Mesendoderm (in vitro differentiated cells): ENCODE data around the gene YIF1A.

Source experiments
- DNase-seq: peaks from one replicate; pipeline ENCODE4 v3.0.0; 2013
- H2AK5ac ChIP-seq: 2 replicates; pipeline ENCODE4 v1.6.1; 2013; ENCODE audit warnings: low read length, inconsistent platforms
- H2BK120ac ChIP-seq: 2 replicates; pipeline ENCODE4 v1.6.1; 2013; ENCODE audit warnings: low read depth, mild to moderate bottlenecking, low read length, moderate library complexity, mixed read lengths
- H2BK15ac ChIP-seq: replicated peaks from 2 replicates; pipeline ENCODE4 v1.6.1; 2013; ENCODE audit warnings: low read depth, mild to moderate bottlenecking, moderate library complexity
- H2BK5ac ChIP-seq: 2 replicates; pipeline ENCODE4 v1.6.1; 2013; ENCODE audit warnings: low read length, inconsistent platforms
- H3K18ac ChIP-seq: 2 replicates; pipeline ENCODE4 v1.6.1; 2013; ENCODE audit warnings: mild to moderate bottlenecking, low read length, mixed read lengths
- H3K23ac ChIP-seq: one replicate; pipeline ENCODE4 v1.6.1; 2013; ENCODE audit warnings: low read length
- H3K27ac ChIP-seq: 2 replicates; pipeline ENCODE4 v1.5.1; 2013; ENCODE audit warnings: low read depth, mild to moderate bottlenecking, inconsistent platforms, low read length, moderate library complexity
- H3K27me3 ChIP-seq: 2 replicates; pipeline ENCODE4 v1.6.1; 2013; ENCODE audit warnings: low read length, control low read depth, mild to moderate bottlenecking, inconsistent platforms; ENCODE audit not compliant: insufficient read depth, poor library complexity
- H3K36me3 ChIP-seq: 2 replicates; pipeline ENCODE4 v1.6.1; 2013; ENCODE audit warnings: low read length, inconsistent platforms; ENCODE audit not compliant: control insufficient read depth, insufficient read depth
- H3K4ac ChIP-seq: one replicate; pipeline ENCODE4 v1.6.1; 2013; ENCODE audit warnings: low read depth, mild to moderate bottlenecking, low read length, moderate library complexity
- H3K4me1 ChIP-seq: 2 replicates; pipeline ENCODE4 v1.6.1; 2013; ENCODE audit warnings: low read depth, low read length, inconsistent platforms; ENCODE audit not compliant: control insufficient read depth
- H3K4me2 ChIP-seq: 2 replicates; pipeline ENCODE4 v1.6.1; 2013; ENCODE audit warnings: low read length
- H3K4me3 ChIP-seq: 2 replicates; pipeline ENCODE4 v1.5.1; 2013; ENCODE audit warnings: mild to moderate bottlenecking, low read length
- H3K56ac ChIP-seq: one replicate; pipeline ENCODE4 v1.6.1; 2013; ENCODE audit warnings: low read length
- H3K79me1 ChIP-seq: 2 replicates; pipeline ENCODE4 v1.6.1; 2013; ENCODE audit warnings: low read length, inconsistent platforms
- H3K79me2 ChIP-seq: 2 replicates; pipeline ENCODE4 v1.6.1; 2013; ENCODE audit warnings: mild to moderate bottlenecking, low read length; ENCODE audit not compliant: control insufficient read depth, insufficient read depth
- H3K9ac ChIP-seq: 2 replicates; pipeline ENCODE4 v1.6.1; 2013; ENCODE audit warnings: low read length, inconsistent platforms
- H4K5ac ChIP-seq: one replicate; pipeline ENCODE4 v1.6.1; 2013; ENCODE audit warnings: low read length
- H4K8ac ChIP-seq: one replicate; pipeline ENCODE4 v1.6.1; 2013; ENCODE audit warnings: low read depth, mild to moderate bottlenecking, control low read depth, low read length, moderate library complexity
- WGBS: extraction: QIAGEN DNeasy Blood & Tissue Kit; methylation state at CpG from one replicate; pipeline ENCODE4 v1.1.7; 2013; ENCODE audit warnings: low lambda C conversion rate, missing lambda C conversion rate; ENCODE audit not compliant: insufficient coverage; ENCODE audit errors: extremely low coverage; 5-methylcytosine and 5-hydroxymethylcytosine counted together

The YIF1A gene

GRCh38 chr11:66291303-66291705 lies 2.4 kb upstream of the YIF1A start:
- H3K79me1 ChIP-seq: peaks cover 8% of the 10 kb centered on the region
- no peak overlapping the region for H4K8ac ChIP-seq
- no peak overlapping the region for H2BK15ac ChIP-seq
- H2BK5ac ChIP-seq: no peak overlapping the region
- H3K23ac ChIP-seq: no peak overlapping the region
- no peaks in the 10 kb centered on the region for H3K36me3 ChIP-seq
- no peak overlapping the region for H4K5ac ChIP-seq
- no peak overlapping the region for H3K9ac ChIP-seq
- H3K27me3 ChIP-seq: peaks cover 15% of the 10 kb centered on the region
- no peak for DNase-seq
- no peak overlapping the region for H3K4me2 ChIP-seq
- H3K79me2 ChIP-seq: peaks cover 6% of the 10 kb centered on the region
- H3K4me3 ChIP-seq: no peak overlapping the region
- H3K56ac ChIP-seq: no peak overlapping the region
- no peak overlapping the region for H3K27ac ChIP-seq
- no peak overlapping the region for H2AK5ac ChIP-seq
- no CpG with 5 or more reads among the region's 16 CpGs for WGBS
- peaks cover 2% of the 10 kb centered on the region for H3K4me1 ChIP-seq
- H2BK120ac ChIP-seq: no peak overlapping the region
- no peak overlapping the region for H3K4ac ChIP-seq
- H3K18ac ChIP-seq: no peak overlapping the region

GRCh38 chr11:66290330-66290621 lies 1.3 kb upstream of the YIF1A start:
- Histone ChIP-seq H3K56ac (no peak overlapping the region), H3K4me1 (peaks cover 2% of the 10 kb centered on the region), H4K8ac (no peak overlapping the region), H3K18ac (no peak overlapping the region), H3K79me1 (peaks cover 8% of the 10 kb centered on the region), H4K5ac (no peak overlapping the region), H3K4ac (no peak overlapping the region), H3K4me3 (no peak overlapping the region), H3K27ac (no peak overlapping the region), H3K23ac (no peak overlapping the region), H3K79me2 (peaks cover 6% of the 10 kb centered on the region), H3K36me3 (no peaks in the 10 kb centered on the region), H3K27me3 (peaks cover 15% of the 10 kb centered on the region), H3K4me2 (no peak overlapping the region), H2AK5ac (no peak overlapping the region), H2BK5ac (no peak overlapping the region), H3K9ac (no peak overlapping the region), H2BK15ac (no peak overlapping the region), H2BK120ac (no peak overlapping the region)
- no CpG with 5 or more reads among the region's 2 CpGs for WGBS
- no peak for DNase-seq

GRCh38 chr11:66289548-66290329 lies 796 bp upstream of the YIF1A start:
- Histone ChIP-seq H3K27ac (peak overlapping the region; percentile 81), H3K4ac (no peak overlapping the region), H3K4me3 (peak overlapping the region; percentile 51), H3K56ac (peak overlapping the region; percentile 88), H4K5ac (no peak overlapping the region), H2BK5ac (no peak overlapping the region), H3K27me3 (peaks cover 15% of the 10 kb centered on the region), H3K79me1 (peaks cover 8% of the 10 kb centered on the region), H2BK15ac (no peak overlapping the region), H3K4me1 (peaks cover 2% of the 10 kb centered on the region), H2AK5ac (no peak overlapping the region), H3K36me3 (no peaks in the 10 kb centered on the region), H2BK120ac (no peak overlapping the region), H3K23ac (no peak overlapping the region), H4K8ac (no peak overlapping the region), H3K9ac (peak overlapping the region; percentile 73), H3K79me2 (peaks cover 6% of the 10 kb centered on the region), H3K4me2 (peak overlapping the region; percentile 71), H3K18ac (no peak overlapping the region)
- no CpG with 5 or more reads among the region's 36 CpGs for WGBS
- peak; percentile 94 for DNase-seq

- peak overlapping the region; percentile 89 for H3K4me3 ChIP-seq
- H2BK5ac ChIP-seq: no peak overlapping the region
- peaks cover 2% of the 10 kb centered on the region for H3K4me1 ChIP-seq
- H3K23ac ChIP-seq: no peak overlapping the region
- DNase-seq: no peak
- WGBS: no CpG with 5 or more reads among the region's 20 CpGs
- H3K18ac ChIP-seq: no peak overlapping the region
- H4K5ac ChIP-seq: no peak overlapping the region
- H3K79me2 ChIP-seq: peaks cover 6% of the 10 kb centered on the region
- peak overlapping the region; percentile 82 for H2AK5ac ChIP-seq
- peak overlapping the region; percentile 94 for H3K9ac ChIP-seq
- H3K56ac ChIP-seq: peak overlapping the region; percentile 95
- H3K79me1 ChIP-seq: peaks cover 8% of the 10 kb centered on the region
- no peak overlapping the region for H2BK120ac ChIP-seq
- peak overlapping the region; percentile 70 for H3K4ac ChIP-seq
- no peaks in the 10 kb centered on the region for H3K36me3 ChIP-seq
- peaks cover 15% of the 10 kb centered on the region for H3K27me3 ChIP-seq
- H2BK15ac ChIP-seq: no peak overlapping the region
- no peak overlapping the region for H4K8ac ChIP-seq
- H3K4me2 ChIP-seq: peak overlapping the region; percentile 98
- H3K27ac ChIP-seq: no peak overlapping the region
Measured at GRCh38 chr11:66287889-66288670, 863 bp downstream of the YIF1A start.

- Histone ChIP-seq H3K36me3 (no peaks in the 10 kb centered on the region), H4K5ac (no peak overlapping the region), H2BK5ac (no peak overlapping the region), H3K56ac (no peak overlapping the region), H3K4me2 (no peak overlapping the region), H3K4ac (no peak overlapping the region), H3K4me1 (peaks cover 2% of the 10 kb centered on the region), H3K27ac (no peak overlapping the region), H3K9ac (no peak overlapping the region), H3K23ac (no peak overlapping the region), H4K8ac (no peak overlapping the region), H3K79me1 (peaks cover 8% of the 10 kb centered on the region), H2AK5ac (no peak overlapping the region), H3K18ac (no peak overlapping the region), H3K27me3 (peaks cover 14% of the 10 kb centered on the region), H3K4me3 (no peak overlapping the region), H3K79me2 (peaks cover 6% of the 10 kb centered on the region), H2BK15ac (no peak overlapping the region), H2BK120ac (no peak overlapping the region)
- no peak for DNase-seq
- no CpG with 5 or more reads among the region's 10 CpGs for WGBS
Measured at GRCh38 chr11:66287211-66287888, 1.6 kb downstream of the YIF1A start.
